ENCODE data around the gene ADGRL2.

The ADGRL2 gene

DNA sequence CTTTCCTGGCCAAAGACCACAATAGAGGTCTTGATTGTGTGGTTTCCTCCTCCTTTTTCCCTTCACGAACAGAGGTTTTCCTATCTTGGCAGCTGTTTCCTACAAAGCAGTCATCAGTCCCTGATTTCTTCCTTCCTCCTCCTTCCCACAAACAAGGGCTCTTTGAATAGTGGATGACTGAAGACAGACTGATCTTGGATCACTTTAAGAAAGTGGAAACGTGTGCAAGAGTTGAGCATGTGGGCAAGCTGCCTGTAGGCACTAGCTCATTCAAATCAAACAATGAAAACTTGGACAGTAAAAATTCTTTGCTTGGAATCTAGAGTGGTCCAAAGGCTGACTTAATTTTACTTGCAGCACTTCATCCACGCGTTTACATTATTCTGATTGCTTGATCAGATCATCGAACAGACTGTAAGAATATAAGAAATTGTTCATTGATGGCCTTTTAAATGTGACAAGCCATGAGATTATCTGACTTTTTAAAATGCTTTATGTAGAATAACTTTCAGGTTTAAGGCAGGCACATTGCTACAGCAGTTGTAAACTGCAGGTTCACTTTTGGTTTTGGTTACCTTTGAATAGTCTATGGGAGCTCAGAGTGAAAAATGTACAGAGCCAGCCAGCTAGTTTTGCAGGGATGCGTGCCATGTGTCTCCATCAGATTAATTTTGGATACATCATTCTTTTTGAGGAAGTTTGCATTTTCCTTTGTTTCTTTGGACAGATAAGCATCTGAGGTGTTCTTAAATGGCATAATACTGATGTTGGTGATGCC is 34.4 kb downstream of the ADGRL2 start:
- no peak for TF ChIP-seq CTCF (IDR thresholded peaks at IDR 0.05; ENCODE audit: extremely low read depth, missing control alignments)
- DNase-seq (ENCODE audit: low spot score): no peak

GRCh38 chr1:81836007-81836626 is 35.4 kb downstream of the ADGRL2 start:
- no peak for DNase-seq (ENCODE audit: low spot score)

GRCh38 chr1:81838600-81839218 is 38.0 kb downstream of the ADGRL2 start:
- no peak for DNase-seq (ENCODE audit: low spot score)
- no peak for TF ChIP-seq CTCF (IDR thresholded peaks at IDR 0.05; ENCODE audit: extremely low read depth, missing control alignments)

More at GRCh38 chr1:81836007-81836626, 35.4 kb downstream of the ADGRL2 start:
- no peak for TF ChIP-seq CTCF (IDR thresholded peaks at IDR 0.05; ENCODE audit: extremely low read depth, missing control alignments)

DNA sequence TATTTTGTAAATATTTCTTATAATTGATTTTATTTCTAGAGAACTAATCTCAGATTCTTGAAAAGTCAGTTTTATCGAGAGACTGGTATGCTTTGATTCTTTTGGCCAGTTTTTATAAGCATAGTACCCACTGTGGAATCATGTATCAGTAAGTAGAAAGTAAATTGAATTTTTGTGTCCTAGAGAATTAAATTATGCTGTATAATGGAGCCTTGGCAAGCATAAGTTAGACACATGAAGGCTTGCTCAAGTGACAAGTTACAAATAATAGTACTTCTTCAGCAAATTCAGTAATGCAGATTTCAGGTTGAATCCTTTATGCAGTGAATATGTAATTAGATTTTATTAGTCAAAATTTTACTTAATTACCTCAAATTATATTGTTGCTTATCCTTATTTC is 40.1 kb downstream of the ADGRL2 start:
- TF ChIP-seq CTCF (IDR thresholded peaks at IDR 0.05; ENCODE audit: extremely low read depth, missing control alignments): no peak
- DNase-seq (ENCODE audit: low spot score): no peak

GRCh38 chr1:81841795-81842194 is 41.1 kb downstream of the ADGRL2 start:
- DNase-seq (ENCODE audit: low spot score): no peak
- no peak for TF ChIP-seq CTCF (IDR thresholded peaks at IDR 0.05; ENCODE audit: extremely low read depth, missing control alignments)

GRCh38 chr1:81844477-81844876 is 43.7 kb downstream of the ADGRL2 start:
- no peak for DNase-seq (ENCODE audit: low spot score)
- TF ChIP-seq CTCF (IDR thresholded peaks at IDR 0.05; ENCODE audit: extremely low read depth, missing control alignments): no peak

- no peak for TF ChIP-seq CTCF (IDR thresholded peaks at IDR 0.05; ENCODE audit: extremely low read depth, missing control alignments)
- DNase-seq (ENCODE audit: low spot score): no peak
These were observed 45.9 kb downstream of the ADGRL2 start for GRCh38 chr1:81846630-81847029.

All from GM20000 (cell line).